ENCODE measurements around the gene ASB18.

GRCh38 chr2:236180831-236181453 is 83.3 kb downstream of the ASB18 start:
- peak in 9 of 11 experiments; percentile 6 to 62 (median 48) for TF ChIP-seq CTCF (IDR thresholded peaks at IDR 0.05 in 8 of 11, conservative IDR thresholded peaks at IDR 0.05 in 3 of 11)
- TF ChIP-seq POLR2A (IDR thresholded peaks at IDR 0.05) = no peak
